Stimulated activated CD4-positive, alpha-beta T cell treated with anti-CD3 and anti-CD28 coated beads, Interleukin-15, amount 100 ng/mL, for 1 hour (primary cell): ENCODE data around the gene VENTX.

ENCODE experiments used
- DNase-seq, 2 donors: peaks; one replicate each; pipeline ENCODE4 v3.0.0-alpha.2; 2020; ENCODE audit warnings: low read depth in 1 of 2, low spot score in 1 of 2

The VENTX gene

GRCh38 chr10:133283931-133284330, 46.3 kb downstream of the VENTX start:
- DNase-seq = no peak

GRCh38 chr10:133285217-133285616, 47.6 kb downstream of the VENTX start:
- DNase-seq = no peak

- no peak for DNase-seq
Observed at GRCh38 chr10:133286366-133286765, 48.7 kb downstream of the VENTX start.

GRCh38 chr10:133287832-133288500, 50.3 kb downstream of the VENTX start:
- no peak for DNase-seq

- DNase-seq = no peak
Observed at GRCh38 chr10:133289761-133290160, 52.1 kb downstream of the VENTX start.
